Measurements from ENCODE around the gene INPP4B.
"Not testable (repeated sequence)": the region's sequence is repeated elsewhere in the genome, so short reads cannot be mapped to it uniquely, and the experiment has no call there.

The INPP4B gene

GRCh38 chr4:142544039-142544438 lies 302.1 kb downstream of the INPP4B start:
- DNase-seq (ENCODE audit: low spot score) = no peak

- no peak for DNase-seq (ENCODE audit: low spot score)
These were observed 305.7 kb downstream of the INPP4B start for GRCh38 chr4:142540483-142540804.

GRCh38 chr4:142539796-142540482 lies 306.2 kb downstream of the INPP4B start:
- no peak for DNase-seq (ENCODE audit: low spot score)

GRCh38 chr4:142535009-142535408 lies 311.1 kb downstream of the INPP4B start:
- DNase-seq (ENCODE audit: low spot score) = no peak

GRCh38 chr4:142532054-142532453 lies 314.0 kb downstream of the INPP4B start:
- no peak for DNase-seq (ENCODE audit: low spot score)

- no peak for DNase-seq (ENCODE audit: low spot score)
These were observed 315.4 kb downstream of the INPP4B start for GRCh38 chr4:142530728-142531127.

GRCh38 chr4:142528433-142528832 lies 317.7 kb downstream of the INPP4B start:
- no peak for DNase-seq (ENCODE audit: low spot score)

GRCh38 chr4:142523111-142523510 lies 323.0 kb downstream of the INPP4B start:
- no peak for DNase-seq (ENCODE audit: low spot score)

GRCh38 chr4:142519342-142519741 lies 326.8 kb downstream of the INPP4B start:
- DNase-seq (ENCODE audit: low spot score) = no peak

GRCh38 chr4:142516686-142517526 lies 329.2 kb downstream of the INPP4B start:
- no peak for DNase-seq (ENCODE audit: low spot score)

GRCh38 chr4:142512161-142512560 lies 333.9 kb downstream of the INPP4B start:
- no peak for DNase-seq (ENCODE audit: low spot score)

- DNase-seq (ENCODE audit: low spot score) = no peak
These were observed 336.2 kb downstream of the INPP4B start for GRCh38 chr4:142509881-142510280.

- DNase-seq (ENCODE audit: low spot score) = not testable (repeated sequence)
These were observed 336.7 kb downstream of the INPP4B start for GRCh38 chr4:142509381-142509780.

GRCh38 chr4:142500966-142501365 lies 345.1 kb downstream of the INPP4B start:
- DNase-seq (ENCODE audit: low spot score) = no peak

GRCh38 chr4:142497606-142498005 lies 348.5 kb downstream of the INPP4B start:
- no peak for DNase-seq (ENCODE audit: low spot score)

GRCh38 chr4:142493255-142494110 lies 352.6 kb downstream of the INPP4B start:
- DNase-seq (ENCODE audit: low spot score) = no peak

- DNase-seq (ENCODE audit: low spot score) = no peak
These were observed 360.6 kb downstream of the INPP4B start for GRCh38 chr4:142485452-142485851.

- no peak for DNase-seq (ENCODE audit: low spot score)
These were observed 365.9 kb downstream of the INPP4B start for GRCh38 chr4:142480244-142480643.

- no peak for DNase-seq (ENCODE audit: low spot score)
These were observed 370.4 kb downstream of the INPP4B start for GRCh38 chr4:142475663-142476062.

- peak; percentile 26 for DNase-seq (ENCODE audit: low spot score)
These were observed 371.6 kb downstream of the INPP4B start for GRCh38 chr4:142474398-142475087.

- DNase-seq (ENCODE audit: low spot score) = no peak
These were observed 372.2 kb downstream of the INPP4B start for GRCh38 chr4:142473960-142474338.

All from iPS-NIHi11 (cell line).